Measurements from ENCODE around the gene LLPH. TPM values are rescaled to one million over a fixed set of nuclear protein-coding genes. Genes with fewer than 3 reads are reported as not detected.

Gene LLPH
- polyA plus RNA-seq, 1 donor, result 32.9 TPM

GRCh38 chr12:66144791-66145754 lies 14.5 kb upstream of the LLPH start:
- DNase-seq, result no peak

GRCh38 chr12:66143868-66144267 lies 13.3 kb upstream of the LLPH start:
- DNase-seq, result no peak

DNA sequence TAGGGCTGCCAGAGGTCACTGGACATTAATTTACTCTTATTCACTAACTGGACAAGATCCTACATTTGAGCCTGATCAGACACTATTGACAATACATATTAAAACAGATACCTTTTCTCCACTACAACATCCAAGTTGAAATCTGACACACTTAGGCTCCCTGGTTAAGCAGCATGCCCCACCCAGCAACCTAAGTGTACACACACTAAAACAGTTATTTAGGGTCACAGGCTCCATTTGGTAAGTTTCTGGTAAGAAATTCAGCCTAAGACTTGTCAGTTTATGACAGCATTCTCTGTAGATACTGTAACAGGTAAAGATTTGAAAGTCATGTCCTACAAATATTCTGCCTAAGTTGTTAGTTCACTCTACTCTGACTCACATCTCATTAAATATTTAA lies 12.3 kb upstream of the LLPH start:
- no peak for DNase-seq

- no peak for DNase-seq
Measured at GRCh38 chr12:66141299-66141698, 10.7 kb upstream of the LLPH start.

DNA sequence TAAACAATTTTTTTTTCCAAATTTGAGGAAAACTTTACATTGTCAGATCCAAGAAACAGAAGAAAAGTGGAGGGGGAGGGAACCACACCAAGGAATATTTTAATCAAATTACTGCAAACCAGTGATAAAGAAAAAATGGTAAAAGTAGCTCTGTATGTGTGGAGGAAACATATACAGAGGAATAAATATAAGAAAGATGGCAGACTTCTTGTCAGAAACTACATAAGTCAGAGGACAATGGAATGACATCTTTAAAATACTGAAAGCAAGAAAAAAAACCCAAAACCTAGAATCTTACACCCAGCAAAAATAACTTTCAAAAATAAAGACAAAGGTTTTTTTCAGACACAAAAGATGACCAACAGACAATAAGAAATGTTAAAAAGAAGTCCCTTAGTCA lies 10.2 kb upstream of the LLPH start:
- peak; percentile 12 for DNase-seq

DNA sequence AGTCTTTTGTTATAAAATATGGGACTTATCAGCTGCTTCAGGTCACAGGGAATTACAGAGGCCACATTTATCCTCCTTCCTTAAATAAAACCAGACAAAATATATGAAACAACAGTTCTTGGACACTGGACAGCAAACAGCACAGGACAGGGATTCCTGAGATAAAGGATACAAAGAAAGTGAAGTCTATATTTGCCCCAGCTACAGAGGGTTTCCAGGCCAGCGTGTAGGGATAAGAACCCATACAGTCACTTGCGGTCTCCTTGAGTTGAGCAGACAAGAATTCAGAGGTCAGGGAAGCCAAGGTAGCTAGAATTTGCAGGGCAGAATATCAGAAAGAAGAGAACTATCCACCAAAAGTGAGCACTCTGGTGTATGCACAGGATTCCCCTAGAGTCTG lies 8.8 kb upstream of the LLPH start:
- DNase-seq, result no peak

GRCh38 chr12:66137937-66138336 lies 7.4 kb upstream of the LLPH start:
- DNase-seq, result no peak

DNA sequence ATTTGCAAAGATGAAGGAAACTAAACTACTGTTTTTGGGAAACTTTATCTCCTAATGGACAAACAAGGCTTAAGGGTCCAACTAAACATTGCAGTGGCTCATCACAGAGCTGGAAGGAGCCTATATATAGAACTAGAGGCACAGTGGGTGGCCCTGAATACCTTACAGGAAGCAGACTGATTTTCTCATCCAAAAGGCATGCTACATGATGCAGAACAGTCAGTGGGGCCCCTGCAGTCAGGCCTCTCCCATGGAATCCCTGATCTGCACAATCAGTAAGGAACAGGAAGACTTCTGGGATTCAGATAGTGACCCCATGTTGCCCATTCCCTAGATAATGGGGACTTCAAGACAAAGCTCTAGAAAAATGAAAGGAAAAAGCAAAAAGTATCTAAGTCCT lies 1.9 kb upstream of the LLPH start:
- no peak for DNase-seq

- no peak for DNase-seq
Measured at GRCh38 chr12:66131067-66131688, 628 bp upstream of the LLPH start.

GRCh38 chr12:66129934-66130266 lies 650 bp downstream of the LLPH start:
- no peak for DNase-seq

GRCh38 chr12:66127650-66128049 lies 2.9 kb downstream of the LLPH start:
- no peak for DNase-seq

DNA sequence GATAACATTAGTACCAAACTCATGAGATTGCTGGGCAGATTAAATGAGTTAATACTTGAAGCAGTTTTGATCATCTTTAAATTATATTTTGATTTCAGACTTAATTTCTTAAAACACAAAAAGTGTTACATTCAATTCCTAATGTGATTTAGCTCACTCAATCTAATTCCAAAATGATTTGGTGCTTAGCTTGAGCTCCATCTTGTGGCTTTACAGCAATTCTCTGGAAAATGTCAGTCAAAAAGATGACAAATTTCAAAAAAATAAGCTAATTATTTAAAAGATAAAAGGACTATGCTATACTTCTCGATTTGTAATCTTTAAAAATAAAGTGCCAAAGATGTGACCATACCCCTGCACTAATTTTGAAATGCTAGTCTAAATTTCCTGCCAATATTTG lies 10.1 kb downstream of the LLPH start:
- no peak for DNase-seq

DNA sequence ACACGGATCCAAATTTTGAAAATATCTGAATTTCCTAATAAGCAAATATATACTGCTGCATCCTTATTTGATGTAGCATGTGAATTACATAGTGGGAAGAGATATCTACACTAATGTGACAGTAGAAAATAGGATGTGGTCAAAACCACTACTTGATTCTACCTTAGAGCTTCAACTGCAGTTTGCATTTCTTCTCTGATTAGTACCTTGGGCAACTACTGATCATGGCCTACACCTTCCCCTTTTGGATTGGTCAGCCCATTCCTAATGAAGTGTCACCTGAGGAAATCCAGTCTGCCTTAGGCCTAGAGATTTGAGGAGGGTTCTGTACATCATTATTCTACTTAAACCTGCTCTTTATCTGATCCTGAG lies 10.7 kb downstream of the LLPH start:
- DNase-seq, result no peak

GRCh38 chr12:66119229-66119869 lies 11.2 kb downstream of the LLPH start:
- DNase-seq, result no peak

- no peak for DNase-seq
Measured at GRCh38 chr12:66118240-66118891, 12.2 kb downstream of the LLPH start.

DNA sequence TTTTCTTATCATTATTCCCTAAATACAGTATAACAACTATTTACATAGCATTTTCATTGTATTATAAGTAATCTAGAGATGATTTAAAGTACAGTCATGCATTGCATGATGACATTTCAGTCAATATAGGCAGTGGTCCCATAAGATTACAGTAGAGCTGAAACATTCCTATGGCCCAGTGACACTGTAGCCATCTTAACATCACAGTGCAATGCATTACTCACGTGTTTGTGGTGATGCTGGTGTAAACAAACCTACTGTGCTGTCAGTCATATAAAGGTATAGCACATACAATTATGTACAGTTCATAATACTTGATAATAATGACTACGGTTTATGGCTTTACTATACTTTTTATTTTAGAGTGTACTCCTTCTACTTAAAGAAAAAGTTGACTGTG lies 13.3 kb downstream of the LLPH start:
- no peak for DNase-seq

GRCh38 chr12:66115071-66115600 lies 15.4 kb downstream of the LLPH start:
- DNase-seq, result no peak

GRCh38 chr12:66113471-66113870 lies 17.1 kb downstream of the LLPH start:
- no peak for DNase-seq

DNA sequence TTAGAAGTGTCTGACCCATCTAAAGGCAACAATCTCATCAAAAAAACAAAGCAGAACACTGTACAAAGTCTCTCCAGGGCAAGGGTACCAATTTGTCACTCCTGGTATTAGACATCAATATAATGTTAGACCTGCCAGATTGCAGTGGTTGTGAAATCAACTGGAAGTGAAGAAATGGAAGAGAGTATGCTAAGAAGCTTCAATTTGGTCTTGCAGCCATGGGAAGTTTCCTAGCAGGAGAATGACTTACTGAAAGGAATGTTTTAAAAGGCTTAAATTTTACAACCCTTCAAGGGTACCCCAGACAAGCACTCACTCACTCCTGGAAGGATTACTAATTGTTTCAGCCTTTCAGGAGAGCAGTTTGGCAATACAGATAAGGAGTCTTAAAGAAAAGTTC lies 18.9 kb downstream of the LLPH start:
- DNase-seq, result no peak

DNA sequence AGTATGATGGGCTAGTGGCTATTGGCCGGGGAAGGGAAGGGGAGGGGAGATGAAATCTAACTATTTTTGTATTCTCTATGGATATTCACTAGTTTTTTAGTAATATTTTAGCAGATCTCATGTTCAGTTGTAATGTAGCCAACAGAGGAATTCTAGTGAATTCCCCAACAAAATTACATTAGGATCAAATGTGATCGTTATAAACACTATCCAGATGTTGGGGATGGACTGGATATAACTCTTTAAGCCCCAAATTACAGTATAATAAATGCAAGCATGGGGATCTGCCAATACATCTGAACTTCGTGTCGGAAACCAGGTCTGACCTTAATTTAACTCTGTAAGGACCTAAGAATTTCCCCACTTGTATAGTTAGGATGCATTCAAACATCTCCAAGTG lies 21.5 kb downstream of the LLPH start:
- DNase-seq, result no peak

DNA sequence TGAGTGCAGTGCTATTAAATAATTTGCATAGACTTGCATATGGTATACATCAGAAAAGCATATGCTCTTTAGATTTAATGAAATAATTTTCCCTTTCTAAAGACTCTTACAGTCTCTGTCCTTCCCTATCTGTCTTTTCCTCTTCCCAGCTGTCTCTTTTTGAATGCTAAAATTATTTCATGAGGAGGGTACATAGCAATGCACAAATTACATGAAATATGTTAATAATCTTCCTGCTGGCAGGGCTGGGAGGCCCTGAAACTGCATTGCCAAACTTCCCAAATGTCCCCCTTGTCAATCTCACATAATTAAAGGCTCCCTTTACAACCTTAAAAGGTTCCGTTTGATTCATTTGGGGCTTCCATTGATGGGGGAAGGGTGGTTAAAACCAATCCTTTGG lies 22.2 kb downstream of the LLPH start:
- no peak for DNase-seq

DNA sequence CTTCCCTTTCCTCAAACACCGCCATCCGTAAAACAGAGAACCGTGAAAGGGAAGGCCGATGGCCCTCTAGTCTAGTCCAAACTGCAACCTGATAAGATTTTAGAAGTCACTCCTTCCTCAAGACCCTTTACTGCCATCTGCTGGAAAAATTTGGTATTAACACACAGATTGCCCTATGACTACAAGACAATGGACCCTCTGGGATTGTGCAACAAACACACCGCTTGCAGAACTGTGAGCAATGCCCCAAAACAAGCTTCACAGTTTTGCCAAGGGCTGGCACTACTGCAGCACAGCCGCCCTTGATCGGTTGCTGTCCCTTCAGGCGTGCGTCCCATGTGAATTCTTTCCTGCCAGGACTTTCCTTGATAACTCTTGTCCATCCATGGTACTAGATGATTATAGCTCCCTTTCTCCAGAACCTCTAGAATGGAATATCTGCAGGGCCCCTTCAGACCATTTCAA lies 23.1 kb downstream of the LLPH start:
- DNase-seq, result peak; percentile 94
